Stimulated activated CD4-positive, alpha-beta T cell treated with anti-CD3 and anti-CD28 coated beads, Interleukin-12 subunit alpha, Interleukin-12 subunit beta, amount 100 ng/mL, for 4 hours (primary cell): Measurements from ENCODE around the gene CTXND2.
"Not testable (repeated sequence)": the region's sequence is repeated elsewhere in the genome, so short reads cannot be mapped to it uniquely, and the experiment has no call there.

ENCODE experiments used
- DNase-seq: peaks from one replicate; pipeline ENCODE4 v3.0.0-alpha.2; 2020

Gene CTXND2

DNA sequence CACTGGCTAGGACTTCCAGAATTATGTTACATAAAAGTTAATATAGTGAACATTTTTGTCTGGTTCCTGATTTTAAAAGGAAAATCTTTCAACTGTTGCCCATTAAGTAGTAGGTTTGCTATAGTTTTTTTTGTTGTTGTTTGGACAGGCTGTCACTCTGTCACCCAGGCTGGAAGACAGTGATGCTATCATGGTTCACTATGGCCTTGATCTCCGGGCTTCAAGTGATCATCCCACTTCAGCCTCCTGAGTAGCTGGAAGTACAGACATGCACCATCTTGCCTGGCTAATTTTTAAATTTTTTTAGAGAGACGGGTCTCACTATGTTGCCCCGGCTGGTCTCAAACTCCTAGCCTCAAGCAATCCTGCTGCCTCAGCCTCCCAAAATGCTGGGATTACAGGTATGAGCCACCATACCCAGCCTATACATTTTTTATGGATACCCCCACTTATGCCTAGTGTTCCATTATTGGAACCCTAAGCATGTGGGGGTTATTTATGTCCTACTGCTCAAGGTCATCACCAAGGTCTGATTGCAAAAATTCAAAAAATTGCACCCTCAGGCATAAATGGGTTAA, 6.5 kb downstream of the CTXND2 start:
- no peak for DNase-seq

DNA sequence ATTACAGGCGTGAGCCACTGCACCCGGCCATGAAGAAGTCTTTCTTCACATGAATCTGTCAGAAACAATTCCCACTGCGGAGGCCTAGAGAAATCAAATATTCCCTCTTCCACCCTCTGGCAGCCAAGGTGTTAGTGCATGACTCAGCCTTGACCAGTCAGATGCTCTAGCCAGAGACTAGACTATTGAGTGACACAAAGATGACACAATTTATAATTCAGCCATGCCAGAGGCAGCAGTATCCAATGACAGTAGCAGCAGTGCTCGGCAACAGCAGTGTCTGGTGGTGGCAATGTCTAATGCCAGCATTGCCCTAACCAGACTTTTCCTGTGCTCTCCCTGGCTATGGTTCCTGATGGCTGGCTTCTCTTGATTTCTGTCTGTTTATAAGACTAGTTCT, 8.7 kb downstream of the CTXND2 start:
- no peak for DNase-seq

DNA sequence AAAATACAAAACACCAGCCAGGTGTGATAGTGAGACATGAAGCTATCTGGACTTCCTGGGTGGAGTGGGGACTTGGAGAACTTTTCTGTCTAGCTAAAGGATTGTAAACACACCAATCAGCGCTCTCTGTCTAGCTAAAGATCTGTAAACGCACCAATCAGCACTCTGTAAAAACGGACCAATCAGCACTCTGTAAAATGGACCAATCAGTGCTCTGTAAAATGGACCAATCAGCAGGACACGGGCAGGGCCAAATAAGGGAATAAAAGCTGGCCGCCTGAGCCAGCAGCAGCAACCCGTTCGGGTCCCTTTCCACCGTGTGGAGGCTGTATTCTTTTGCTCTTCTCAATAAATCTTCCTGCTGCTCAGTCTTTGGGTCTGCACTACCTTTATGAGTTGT, 12.9 kb downstream of the CTXND2 start:
- DNase-seq: not testable (repeated sequence)

DNA sequence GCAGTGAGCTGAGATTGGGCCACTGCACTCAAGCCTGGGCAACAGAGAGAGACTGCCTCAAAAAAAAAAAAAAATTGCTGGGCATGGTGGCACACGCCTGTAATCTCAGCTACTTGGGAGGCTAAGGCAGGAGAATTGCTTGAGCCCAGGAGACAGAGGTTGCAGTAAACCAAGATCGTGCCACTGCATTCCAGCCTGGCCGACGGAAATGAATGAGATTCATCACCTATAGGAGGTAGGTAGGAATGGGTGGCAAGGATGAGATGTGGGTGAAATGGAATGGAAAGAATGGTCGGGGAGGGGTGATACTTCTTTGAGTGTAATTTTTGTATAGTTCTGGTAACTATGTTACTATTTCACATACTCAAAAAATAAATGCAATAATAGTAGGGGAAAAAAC, 15.4 kb downstream of the CTXND2 start:
- DNase-seq: no peak

DNA sequence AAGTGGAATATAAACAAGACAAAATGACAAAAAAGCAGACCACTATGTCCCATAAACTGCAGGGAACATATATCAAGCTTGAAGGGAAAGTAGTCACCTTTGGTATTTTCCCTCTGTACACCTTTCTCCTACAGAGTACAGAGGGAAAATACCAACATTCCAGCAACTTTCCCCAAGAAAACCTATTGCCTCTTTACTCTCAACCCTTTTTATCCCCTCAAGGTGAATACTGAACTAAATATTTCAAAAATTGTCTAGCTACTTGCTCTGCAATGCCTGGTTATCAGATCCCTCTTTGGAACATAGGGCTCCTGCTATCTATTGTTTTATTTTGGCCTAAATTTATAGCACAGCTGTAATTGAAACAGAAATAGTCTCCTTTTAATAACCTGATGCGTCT, 15.8 kb downstream of the CTXND2 start:
- DNase-seq: no peak

DNA sequence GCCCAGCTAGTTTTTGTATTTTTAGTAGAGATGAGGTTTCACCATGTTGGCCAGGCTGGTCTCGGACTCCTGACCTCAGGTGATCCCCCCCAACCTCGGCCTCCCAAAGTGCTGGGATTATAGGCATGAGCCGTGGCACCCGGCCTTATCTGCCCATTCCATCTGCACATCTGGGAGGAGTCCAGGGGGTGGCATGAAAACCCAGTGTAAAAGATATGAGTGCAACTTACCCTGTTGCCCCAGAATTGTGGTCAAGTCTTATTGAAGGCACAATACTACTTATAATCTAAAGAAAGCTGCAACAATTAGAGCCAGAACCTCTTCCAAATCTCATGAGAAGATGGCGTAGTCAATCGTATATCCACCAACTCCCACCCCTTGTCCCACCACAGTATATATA, 18.4 kb downstream of the CTXND2 start:
- DNase-seq: no peak

DNA sequence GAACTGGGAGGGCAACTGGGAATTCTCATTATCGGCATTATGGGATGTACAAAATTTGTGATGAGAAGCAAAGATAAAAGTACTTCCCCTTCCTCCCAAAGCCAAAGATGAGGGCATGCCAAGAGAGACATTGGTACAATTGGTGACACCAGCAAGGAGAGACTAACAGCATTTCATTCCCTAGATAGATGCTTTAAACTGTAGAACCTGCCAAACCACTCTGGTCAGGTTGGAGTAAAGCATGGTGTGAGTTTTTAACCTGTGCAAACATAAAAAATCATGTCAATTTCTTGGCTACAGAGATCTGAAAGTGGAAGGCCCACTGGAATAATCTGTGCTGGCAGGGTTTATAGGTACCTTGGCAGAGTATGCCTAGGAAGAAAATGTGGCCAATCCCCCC, 19.4 kb downstream of the CTXND2 start:
- no peak for DNase-seq

DNA sequence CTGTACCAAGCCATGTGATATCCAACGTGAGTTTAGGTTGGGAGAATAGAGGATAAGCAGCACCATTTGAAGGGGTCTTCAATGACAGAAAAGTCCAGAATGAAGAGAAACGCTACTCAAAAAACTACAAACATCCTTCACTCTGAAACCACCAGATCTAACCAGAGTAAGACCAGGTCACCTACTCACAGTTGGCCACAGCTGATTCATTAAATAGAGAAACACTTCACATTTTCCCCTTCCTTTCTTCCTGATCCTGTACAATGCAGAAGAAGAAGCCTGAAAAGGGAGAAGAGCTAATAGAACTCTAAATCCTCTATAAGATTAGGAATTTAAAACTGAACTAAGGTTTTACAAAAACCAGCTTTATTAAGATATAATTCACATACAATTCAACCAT, 19.9 kb downstream of the CTXND2 start:
- DNase-seq: no peak

DNA sequence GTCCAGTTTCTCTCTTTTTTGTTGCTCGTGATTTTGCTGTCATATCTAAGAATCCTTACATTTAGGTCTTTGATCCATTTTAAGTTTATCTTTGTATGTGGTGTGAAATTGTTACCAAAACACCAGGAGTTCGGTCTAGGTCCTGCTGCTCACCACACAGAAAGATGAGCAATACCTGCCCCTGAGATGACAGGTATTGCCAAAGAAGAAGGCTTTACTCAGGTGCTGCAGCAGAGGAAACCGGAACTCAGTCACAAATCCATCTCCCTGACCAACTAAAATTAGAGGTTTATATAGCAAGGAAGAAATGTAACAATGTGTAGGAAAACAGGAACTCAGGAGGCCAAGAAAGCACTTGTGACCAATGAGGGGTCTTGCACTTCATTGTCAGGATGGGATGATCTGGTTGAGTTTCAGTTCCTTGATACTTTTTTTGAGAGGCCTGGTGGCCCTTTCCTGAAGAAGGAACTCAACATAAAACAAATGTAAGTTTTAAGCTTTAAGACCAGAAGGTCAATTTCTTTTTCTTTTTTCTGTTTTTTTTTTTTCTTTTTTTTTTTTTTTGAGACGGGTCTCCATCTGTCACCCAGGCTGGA, 22.7 kb downstream of the CTXND2 start:
- DNase-seq: no peak

DNA sequence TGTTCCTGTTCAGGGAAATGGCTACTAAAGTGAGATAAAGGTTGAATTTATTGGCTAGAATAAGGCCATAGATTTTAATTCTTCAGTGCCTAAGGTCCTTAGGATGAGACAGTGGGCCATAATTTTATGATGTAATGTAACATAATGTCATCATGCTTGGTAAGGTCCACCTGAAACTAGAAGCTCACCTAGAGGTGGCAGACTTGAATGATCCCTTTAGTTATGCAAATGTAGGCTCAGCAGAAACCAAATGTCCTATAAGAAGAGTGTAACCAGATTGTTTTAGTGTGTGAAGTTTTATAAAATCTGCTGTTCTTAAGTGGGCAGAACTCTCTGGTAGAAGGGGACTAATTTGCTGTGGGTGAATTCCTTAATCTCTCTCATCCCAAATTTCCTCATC, 25.7 kb downstream of the CTXND2 start:
- no peak for DNase-seq

DNA sequence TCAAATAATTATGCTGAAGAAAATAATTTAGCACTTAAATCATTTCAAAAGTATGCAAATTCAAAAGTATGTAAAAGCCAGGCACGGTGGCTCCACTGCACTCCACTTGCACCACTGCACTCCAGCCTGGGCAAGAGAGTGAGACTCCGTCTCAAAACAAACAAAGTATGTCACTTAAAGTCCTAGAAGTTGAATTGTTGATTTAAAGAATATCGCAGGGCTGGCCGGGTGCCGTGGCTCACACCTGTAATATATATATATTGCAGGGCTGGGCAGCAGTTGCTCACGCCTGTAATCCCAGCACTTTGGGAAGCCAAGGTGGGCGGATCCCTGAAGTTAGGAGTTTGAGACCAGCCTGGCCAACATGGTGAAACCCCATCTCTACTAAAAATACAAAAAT, 30.5 kb downstream of the CTXND2 start:
- no peak for DNase-seq

DNA sequence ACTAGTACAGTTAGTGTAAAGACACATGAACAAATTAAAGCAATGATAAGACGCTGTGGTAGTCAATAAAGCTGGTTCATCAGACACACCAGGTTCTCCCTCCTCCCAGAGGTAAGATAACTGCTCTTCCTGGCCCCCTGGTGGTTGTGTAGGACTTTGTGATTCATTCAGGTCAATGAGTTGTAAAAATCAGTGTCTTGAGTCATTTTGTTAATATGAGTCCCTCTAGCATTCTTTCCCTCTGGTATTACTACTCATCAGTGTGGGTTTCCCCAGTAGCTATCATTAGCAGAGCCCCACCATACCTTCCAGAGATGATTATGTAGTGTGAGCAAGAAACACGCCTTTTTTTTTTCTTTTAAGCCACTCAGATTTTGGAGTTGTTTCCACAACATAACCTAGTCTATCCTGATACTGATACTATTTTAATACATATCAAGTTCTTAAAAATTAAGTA, 35.6 kb downstream of the CTXND2 start:
- DNase-seq: peak; percentile 67

DNA sequence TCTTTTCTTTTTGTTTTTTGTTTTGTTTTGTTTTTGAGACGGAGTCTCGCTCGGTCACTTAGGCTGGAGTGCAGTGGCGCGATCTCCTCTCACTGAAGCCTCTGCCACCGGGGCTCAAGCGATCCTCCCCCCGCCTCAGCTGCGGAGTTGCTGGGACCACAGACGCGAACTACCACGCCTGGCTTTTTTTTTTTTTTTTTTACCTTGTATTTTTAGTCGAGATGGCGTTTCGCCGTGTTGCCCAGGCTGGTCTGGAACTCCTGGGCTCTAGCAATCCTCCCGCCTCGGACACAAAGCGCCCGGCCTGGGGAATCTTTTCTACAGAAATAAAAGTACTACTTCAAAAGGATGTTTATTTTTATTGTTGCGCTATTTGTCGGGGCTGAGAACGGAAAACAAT, 38.1 kb downstream of the CTXND2 start:
- DNase-seq: no peak

DNA sequence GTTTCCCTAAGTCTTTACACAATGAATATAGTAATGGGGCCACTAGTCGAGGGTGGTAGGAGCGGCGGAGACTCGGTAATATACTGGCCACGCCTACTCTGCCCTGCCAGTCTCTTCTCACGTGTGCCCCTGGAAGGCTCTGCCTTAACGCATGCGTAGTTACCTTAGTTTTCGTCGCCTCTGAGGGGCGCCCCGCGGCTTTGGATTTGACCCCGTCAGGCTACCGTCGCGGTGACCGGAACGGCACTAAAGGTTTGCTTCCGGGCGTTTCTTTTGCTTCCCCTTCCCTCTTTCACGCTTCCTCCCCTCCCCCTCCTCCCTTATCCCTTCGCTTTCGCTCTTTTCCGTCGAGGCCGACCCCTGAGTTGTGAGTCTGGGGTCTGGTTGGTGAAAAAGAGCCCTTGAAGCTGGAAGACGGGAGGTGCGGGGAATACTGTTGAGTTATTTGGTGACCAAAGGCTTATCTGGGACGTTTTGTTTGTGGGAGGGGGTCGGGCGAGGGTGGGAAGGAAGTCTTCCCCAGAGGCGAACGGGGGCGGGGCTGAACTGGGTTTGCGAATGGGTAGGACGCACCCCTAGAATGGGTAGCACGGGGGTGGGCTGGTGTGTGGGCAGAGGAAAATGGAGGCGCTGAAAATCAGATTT, 39.3 kb downstream of the CTXND2 start, which contains the start of gene SETDB1:
TSS of gene SETDB1 (plus strand) at position 267 of the 645 bp plus-strand sequence. CDS start 1,352 bp downstream, outside the sequence.
- peak; percentile 86 for DNase-seq

DNA sequence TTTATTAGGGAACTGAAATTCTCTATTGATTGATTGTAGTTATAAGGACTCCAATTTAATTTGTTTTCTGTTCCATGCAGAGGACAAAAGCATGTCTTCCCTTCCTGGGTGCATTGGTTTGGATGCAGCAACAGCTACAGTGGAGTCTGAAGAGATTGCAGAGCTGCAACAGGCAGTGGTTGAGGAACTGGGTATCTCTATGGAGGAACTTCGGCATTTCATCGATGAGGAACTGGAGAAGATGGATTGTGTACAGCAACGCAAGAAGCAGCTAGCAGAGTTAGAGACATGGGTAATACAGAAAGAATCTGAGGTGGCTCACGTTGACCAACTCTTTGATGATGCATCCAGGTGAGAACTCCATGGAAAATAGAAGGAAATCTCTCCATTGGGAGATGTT, 40.7 kb downstream of the CTXND2 start:
- no peak for DNase-seq

DNA sequence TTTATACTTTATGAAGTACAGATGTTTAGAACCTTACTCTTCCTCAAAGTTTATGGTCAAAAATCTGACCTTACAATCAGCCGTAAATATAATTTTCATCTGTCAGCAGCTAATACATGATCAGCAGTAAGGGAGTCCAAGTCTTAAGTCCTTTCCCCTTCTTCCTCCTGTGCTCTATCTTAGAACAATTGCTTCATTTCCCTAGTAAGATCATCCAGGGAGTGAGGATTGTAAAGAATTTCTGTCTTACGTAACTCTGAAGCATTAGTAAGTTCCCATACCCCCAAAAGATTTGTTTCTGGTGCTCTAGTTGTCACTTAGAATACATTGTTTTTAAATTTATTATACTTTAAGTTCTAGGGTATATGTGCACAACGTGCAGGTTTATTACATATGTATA, 41.4 kb downstream of the CTXND2 start:
- DNase-seq: no peak

DNA sequence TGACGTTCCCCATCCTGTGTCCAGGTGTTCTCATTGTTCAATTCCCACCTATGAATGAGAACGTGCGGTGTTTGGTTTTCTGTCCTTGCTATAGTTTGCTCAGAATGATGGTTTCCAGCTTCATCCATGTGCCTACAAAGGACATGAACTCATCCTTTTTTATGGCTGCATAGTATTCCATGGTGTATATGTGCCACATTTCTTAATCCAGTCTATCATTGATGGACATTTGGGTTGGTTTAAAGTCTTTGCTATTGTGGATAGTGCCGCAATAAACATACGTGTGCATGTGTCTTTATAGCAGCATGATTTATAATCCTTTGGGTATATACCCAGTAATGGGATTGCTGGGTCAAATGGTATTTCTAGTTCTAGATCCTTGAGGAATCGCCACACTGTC, 41.8 kb downstream of the CTXND2 start:
- DNase-seq: not testable (repeated sequence)

DNA sequence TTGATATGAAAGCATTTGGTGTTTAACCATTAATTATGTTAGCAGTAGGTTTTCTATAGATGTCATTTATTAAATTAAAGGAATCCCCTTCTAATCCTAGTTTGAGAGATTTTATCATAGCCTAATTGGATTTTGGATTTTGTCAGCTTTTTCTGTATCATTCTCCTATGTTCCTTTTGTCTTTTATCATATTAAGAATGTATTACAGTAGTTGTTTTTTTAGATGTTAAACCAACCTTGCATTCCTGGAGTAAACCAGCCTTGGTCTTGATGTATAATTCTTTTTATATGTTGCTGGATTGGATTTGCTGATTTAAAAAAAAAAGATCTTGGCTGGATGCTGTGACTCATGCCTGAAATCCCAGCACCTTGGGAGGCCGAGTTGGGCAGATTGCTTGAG, 44.8 kb downstream of the CTXND2 start:
- no peak for DNase-seq

DNA sequence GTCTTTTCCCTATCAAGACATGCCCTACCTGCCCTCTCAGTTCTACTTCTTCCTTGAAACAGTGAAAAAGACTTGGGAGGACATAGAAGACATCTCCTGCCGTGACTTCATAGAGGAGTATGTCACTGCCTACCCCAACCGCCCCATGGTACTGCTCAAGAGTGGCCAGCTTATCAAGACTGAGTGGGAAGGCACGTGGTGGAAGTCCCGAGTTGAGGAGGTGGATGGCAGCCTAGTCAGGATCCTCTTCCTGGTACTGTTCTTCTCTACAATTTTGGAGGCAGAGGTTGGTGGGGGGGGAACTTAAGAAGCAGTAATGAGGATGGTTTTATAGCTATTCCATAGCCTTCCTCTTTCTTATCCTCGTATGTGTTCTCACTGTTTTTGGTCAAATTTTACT, 57.9 kb downstream of the CTXND2 start:
- DNase-seq: no peak

DNA sequence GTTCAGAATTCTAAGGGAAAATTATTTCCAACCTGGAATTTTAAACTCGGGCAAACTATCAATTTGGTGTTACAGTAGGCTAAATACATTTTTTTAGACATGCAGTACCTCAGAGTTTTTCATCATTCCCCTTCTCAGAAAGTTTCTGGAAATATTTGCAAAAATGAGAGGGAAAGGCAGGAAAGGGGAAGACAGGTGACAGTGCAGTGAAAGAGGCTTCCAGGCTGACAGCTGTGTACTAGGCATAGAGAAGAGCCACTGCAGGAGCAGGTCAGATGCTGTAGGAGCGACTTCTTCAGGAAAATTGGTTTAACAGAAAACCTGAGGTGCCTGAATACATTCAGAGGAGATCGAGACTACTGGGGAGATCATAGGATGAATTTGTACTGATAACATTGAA, 67.8 kb downstream of the CTXND2 start:
- DNase-seq: no peak

DNA sequence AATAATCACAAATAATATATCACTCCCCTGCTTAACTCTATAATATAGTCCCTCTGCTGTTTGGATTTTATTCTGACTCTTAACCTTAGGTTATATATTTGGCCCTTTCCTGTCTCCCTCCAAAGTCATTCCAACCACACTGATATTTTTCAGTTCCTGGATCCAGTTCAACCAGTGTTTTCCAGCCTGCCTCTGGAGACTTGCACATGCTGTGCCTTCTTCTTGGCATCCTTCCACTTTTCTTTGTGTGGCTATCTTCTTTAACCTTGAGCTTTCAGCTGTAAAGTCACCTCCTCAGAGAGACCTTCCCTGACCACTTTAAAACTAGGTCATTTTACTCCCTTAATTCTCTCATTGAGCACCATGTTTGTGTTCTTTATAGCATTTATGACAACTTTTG, 68.3 kb downstream of the CTXND2 start:
- DNase-seq: no peak

DNA sequence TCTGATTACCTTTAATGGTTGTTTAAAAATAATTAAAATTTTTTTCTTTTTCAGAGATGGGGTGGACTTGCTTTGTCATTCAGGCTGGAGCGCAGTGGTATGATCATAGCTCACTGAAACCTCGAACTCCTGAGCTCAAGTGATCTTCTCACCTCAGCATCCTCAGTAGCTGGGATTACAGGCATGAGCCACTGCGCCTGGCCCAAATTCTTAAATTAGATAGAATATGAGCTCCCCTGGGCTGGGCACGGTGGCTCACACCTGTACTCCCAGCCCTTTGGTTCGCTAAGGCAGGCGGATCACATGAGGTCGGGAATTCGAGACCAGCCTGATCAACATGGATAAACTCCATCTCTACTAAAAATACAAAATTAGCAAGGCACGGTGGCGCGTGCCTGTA, 70.7 kb downstream of the CTXND2 start:
- no peak for DNase-seq

DNA sequence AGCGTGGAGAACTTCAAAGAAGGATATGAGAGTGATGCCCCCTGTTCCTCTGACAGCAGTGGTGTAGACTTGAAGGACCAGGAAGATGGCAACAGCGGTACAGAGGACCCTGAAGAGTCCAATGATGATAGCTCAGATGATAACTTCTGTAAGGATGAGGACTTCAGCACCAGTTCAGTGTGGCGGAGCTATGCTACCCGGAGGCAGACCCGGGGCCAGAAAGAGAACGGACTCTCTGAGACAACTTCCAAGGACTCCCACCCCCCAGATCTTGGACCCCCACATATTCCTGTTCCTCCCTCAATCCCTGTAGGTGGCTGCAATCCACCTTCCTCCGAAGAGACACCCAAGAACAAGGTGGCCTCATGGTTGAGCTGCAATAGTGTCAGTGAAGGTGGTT, 73.7 kb downstream of the CTXND2 start:
- DNase-seq: no peak

DNA sequence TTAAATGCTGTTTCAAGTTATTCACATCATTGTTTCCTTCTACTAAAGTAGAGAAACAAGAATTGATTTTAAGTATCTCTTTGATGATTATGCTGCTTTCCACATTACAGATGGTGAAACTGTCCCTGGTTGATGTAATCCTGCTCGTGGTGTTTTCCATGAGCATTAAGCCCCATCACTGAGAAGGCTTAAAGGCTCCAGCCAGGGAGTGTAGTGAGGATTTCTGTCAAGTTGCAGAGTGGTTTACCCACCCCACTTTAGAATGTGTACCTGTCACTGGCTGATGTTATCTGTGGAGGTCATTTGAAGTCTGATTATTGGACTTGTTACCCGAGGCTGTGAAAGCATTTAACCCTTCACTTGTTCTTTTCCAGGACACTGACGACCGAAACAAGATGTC, 74.8 kb downstream of the CTXND2 start:
- no peak for DNase-seq
